GM15510 (cell line): ENCODE measurements around the gene PRSS8.

Experiments
- POLR2A ChIP-seq: IDR thresholded peaks from 3 replicates; pipeline ENCODE4 v1.6.1; 2011; ENCODE audit warnings: borderline replicate concordance; ENCODE audit not compliant: insufficient read length; ENCODE audit errors: extremely low read depth

PRSS8 gene

GRCh38 chr16:31148281-31148728, 12.8 kb upstream of the PRSS8 start:
- TF ChIP-seq POLR2A, result no peak

DNA sequence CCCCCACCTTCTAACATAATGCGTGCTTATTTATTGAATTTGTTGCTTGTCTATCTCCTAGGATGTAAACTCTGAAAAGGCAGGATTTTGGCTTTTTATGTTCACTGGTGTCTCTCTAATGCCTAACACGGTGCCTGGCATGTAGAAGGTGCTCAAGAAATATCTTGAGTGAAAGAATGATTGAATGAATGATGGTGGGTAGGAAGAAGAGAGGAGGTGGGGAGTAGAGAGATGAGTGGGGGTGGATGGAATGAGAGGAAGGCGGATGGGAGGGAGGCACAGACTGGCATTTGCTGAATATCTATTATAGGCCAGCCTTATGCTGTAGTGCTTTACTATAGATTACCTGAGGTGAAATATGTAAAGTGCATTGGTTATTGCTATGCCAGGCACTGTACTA, 12.0 kb upstream of the PRSS8 start:
- no peak for TF ChIP-seq POLR2A

DNA sequence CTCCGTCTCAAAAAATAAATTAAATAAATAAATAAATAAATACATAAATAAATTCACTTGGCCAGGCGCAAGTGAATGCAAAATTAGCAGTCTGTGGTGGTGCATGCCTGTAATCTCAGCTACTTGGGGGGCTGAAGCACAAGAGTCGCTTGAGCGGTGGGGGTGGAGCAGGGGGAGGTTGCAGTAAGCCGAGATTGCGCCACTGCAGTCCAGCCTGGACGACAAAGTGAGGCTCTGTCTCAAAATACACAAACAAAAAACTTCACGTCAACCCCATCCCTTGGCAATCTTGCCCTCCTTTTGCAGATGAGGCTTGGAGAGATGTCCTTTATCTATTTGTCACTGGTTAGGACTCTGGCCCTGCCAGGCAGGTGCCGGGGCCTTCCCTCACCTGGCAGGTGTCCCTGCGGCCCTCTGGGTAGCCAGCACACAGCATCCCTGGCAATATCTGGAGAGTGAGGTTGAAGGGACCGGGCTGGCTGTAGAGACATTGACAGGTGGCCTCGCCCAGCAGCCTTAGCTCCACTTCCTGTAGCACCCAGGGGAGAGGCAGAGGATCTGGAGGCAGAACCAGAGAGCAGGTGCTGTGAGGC, 10.0 kb upstream of the PRSS8 start:
- no peak for TF ChIP-seq POLR2A

DNA sequence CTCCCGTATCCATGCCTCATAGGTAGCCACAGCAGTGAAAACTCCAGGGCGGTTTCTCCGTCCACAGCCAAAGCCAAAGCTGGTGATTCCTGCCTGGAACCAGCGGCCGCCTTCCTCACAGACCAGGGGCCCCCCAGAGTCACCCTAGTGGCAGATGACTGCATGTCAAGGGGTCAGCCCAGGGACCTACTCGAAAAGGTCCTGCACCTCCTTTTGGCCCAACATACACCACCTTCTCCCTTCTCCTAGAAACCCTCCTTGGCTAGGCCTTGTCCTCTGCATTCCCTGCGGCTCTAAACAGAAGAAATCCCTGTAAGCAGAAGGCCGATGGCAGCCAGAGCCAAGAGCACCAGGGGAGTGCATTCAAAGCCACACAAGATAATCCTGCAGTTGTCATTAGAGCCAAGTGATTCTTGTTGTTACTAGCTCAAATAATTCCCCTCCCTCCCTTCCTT, 8.2 kb upstream of the PRSS8 start:
- TF ChIP-seq POLR2A, result no peak

DNA sequence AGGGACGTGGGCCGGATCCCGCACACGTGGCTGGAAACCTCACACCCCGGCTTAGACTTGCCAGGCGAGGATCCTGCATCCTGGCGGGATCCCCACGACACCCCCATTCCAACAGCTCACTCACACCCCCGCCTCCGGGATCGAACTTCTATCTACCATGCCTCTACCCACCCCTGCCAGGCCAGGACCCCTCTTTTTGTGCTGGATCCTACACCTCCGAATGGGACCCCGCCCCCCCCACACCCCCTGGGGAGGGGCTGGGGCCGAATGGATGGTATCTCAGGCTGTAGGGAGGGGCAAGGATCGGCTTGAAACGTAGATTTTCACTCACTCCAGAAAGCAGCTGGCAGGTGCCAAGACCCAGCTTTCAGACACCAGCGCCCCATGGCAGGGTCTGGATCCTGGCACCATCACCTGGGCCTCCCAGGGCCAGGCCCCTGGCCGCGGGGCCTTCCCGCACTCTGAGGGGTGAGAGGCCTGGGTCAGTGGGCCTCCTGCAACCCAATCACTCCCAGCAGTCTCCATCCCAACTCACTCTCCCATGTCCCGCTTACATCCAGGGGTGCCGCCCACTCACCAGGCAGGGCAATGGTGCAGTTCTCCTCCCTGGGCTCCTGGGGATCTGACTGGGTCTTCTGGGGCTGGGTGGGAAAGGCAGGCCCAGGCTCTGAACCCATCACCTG, 7.6 kb upstream of the PRSS8 start:
- TF ChIP-seq POLR2A, result no peak

DNA sequence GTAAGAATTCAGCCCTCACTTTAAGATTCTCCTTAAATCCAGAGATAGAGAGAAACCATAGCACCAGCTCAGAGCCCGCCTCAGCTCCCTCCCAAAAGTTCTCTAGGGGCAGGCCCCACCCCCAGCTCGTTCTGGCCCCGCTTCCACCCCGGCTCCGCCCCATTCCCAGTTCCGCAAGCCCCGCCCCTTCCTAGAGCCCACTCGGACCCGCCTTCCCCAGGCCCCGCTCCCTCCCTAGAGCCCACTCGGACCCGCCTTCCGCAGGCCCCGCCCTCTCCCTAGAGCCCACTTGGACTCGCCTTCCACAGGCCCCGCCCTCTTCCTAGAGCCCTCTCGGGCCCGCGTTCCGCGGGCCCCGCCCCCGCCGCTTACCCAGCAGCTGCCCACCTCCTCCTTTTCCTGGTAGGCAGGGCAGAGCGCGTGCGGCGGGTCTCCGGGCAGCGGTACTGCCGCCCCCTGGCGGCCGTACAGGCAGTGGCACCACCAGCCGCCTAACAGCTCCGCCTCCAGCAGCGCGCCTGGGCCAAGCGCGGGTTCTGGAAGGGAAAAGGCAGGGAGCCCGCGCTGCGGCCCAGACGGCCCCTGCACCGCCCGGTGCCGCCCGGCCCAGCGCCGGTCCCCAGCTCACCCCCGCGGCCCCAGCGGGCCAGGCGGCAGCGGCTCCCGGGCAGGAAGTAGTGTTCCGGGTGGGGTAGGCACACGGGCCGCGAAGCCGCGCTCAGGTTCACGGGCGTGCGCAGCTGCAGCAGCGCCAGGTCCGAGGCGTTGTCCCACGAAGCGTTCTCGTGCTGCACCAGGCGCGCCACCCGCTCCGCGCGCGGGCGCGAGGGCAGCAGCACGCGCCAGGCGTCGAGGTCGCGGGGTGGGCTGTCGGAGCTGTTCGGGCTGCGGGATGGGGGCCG, 6.8 kb upstream of the PRSS8 start:
- peak; percentile 27 for TF ChIP-seq POLR2A

- no peak for TF ChIP-seq POLR2A
Measured at GRCh38 chr16:31141489-31142108, 6.1 kb upstream of the PRSS8 start.

- no peak for TF ChIP-seq POLR2A
Measured at GRCh38 chr16:31138621-31139578, 3.4 kb upstream of the PRSS8 start.

DNA sequence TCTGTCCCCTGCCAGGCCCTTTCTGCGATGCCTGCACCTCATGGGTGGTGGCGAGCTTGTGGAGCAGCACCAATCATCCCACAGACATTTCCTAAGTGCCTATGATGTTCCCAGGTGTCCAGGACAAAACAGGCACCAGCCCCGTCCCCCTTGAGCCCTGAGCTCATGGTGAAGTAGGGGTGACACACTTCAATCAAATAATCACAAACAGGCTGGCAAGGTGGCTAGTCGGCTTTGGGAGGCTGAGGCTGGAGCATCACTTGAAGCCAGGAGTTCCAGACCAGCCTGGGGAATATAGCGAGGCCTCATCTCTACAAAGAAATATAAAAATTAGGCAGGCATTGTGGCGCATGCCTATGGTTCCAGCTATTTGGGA, 748 bp upstream of the PRSS8 start:
- no peak for TF ChIP-seq POLR2A

DNA sequence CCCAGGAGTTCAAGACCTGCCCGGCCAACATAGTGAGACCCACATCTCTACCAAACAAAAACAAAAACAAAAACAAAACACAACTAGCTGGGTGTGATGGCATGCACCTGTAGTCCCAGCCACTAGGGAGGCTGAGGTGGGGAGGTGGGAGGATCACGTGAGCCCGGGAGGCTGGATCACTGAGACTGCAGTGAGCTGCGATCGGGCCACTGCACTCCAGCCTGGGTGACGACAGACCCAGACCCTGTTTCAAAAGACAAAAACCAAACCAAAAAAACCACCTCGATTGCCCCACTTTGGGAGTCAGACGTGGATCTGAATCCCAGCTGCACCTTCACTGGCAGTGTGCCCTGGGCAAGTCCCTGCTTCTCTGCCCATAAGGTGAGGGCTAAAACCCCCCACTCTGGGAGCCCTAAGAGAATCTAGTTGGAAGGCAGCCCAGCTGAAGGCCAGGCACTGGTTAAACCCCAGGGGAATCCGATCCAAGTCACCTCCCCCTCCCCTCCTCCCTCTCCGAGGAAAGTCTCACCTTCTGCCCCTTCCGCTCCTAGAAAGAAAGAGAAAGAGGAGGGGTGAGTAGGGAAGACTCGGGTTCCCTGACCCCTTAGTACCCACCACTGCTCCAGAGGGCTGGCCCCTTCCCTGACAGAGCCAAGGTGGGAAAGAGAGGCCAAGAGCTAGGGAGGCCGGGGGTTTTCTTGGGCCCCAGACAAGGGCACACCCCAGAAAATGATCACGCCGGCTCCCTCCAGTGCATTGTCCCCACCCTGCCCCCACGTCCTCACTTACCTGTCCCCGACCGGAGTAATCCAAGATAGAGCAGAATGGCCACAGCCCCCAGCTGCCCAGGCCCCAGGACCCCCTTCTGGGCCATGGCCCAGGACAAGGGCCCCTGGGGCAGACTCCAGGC, 647 bp downstream of the PRSS8 start:
- no peak for TF ChIP-seq POLR2A

GRCh38 chr16:31134091-31134571, 1.4 kb downstream of the PRSS8 start:
- no peak for TF ChIP-seq POLR2A

DNA sequence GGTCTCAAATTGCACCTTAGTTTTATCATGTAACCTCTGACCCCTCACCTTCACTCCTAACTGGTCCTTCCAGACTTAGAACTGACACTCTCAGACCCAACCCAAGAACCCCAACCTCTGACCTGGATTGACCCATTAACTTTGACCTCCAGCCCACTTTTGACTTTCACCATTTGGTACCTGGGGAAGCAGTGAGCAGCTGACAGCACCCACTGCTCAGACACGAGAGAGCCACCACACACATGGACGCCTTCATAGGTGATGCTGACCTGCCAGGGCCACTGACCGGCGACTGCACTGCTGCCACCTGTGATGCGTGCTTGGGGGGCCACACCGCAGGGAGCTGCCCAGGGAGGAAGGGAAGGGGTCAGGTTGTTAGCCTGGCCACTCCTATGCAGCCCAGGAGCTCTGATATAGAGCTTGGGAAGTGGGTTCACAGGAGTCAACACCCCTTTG, 2.5 kb downstream of the PRSS8 start:
- no peak for TF ChIP-seq POLR2A

DNA sequence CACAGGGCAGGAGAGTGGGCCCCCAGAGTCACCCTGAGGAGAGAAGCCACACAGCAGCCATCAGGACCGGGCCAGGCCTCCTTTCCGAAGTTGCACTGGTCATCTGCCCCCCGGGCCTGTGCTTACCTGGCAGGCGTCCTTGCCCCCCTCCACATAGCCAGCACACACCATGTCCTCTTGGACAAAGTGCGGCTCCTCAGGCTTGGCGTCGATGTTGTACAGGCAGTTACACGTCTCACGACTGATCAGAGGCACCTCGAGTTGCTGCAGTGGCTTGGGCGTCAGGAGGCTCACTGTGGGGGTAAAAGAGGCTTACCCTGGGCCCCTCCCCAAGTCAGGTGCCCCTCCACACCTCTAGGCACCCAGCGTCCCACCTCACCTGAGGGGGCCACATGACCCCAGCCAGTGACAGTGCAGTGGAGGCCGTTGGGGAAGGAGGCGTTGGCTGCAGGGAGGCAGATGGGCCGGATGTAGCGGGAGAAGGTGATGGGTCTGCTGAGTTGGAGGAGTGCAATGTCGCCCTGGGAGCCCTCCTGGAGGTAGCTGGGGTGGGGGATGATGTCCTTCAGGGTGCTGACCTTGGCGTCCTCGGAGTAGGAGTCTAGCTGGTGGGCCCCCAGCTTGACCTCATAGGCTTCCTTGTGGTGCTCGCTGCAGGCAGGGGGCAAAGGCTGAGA, 3.1 kb downstream of the PRSS8 start:
- no peak for TF ChIP-seq POLR2A

GRCh38 chr16:31131841-31132271, 3.7 kb downstream of the PRSS8 start:
- no peak for TF ChIP-seq POLR2A
